Prostate gland (tissue), 2 donors: ENCODE data around the gene YIF1A.

Source experiments
- CTCF ChIP-seq, 4 experiments: fragments of 200-600 bp in 2 of 4; fragments of 450-650 bp in 2 of 4; sonication (generic) in 2 of 4; IDR thresholded peaks; 1 replicate in 3 of 4; 2 replicates in 1 of 4; pipeline ENCODE4 v1.5.1; 2016 to 2019; ENCODE audit warnings: antibody characterized with exemption in 4 of 4, mild to moderate bottlenecking in 2 of 4, moderate library complexity in 2 of 4
- POLR2A ChIP-seq: fragments of 450-650 bp; IDR thresholded peaks from one replicate; pipeline ENCODE4 v1.6.1; 2016; ENCODE audit warnings: antibody characterized with exemption, mild to moderate bottlenecking

- TF ChIP-seq CTCF (IDR thresholded peaks at IDR 0.05) (no peak), POLR2A (no peak)
These were observed 1.6 kb downstream of the YIF1A start for GRCh38 chr11:66287211-66287888.
